C4-2B (cell line): Measurements from ENCODE around the gene PDGFB.

Source experiments
- H3K27ac ChIP-seq: fragments of 450-650 bp; 2 replicates; pipeline ENCODE4 v1.5.1; 2017
- ZFX ChIP-seq: fragments of 450-650 bp; IDR thresholded peaks from 2 replicates; pipeline ENCODE4 v1.6.1; 2017
- TF ChIP-seq, protein P1 (sequence below): fragments of 450-650 bp; conservative IDR thresholded peaks from 2 replicates; pipeline ENCODE4 v1.5.1; 2017; ENCODE audit warnings: mild to moderate bottlenecking

PDGFB gene

GRCh38 chr22:39244496-39245129, at the start of gene PDGFB:
Gene PDGFB (minus strand): TSS chr22:39244982. CDS start chr22:39243963, 1,019 bp downstream.
- peak within 1 kb of the TSS; percentile 91 for H3K27ac ChIP-seq
- TF ChIP-seq ZFX: no peak
- TF ChIP-seq, protein P1, sequence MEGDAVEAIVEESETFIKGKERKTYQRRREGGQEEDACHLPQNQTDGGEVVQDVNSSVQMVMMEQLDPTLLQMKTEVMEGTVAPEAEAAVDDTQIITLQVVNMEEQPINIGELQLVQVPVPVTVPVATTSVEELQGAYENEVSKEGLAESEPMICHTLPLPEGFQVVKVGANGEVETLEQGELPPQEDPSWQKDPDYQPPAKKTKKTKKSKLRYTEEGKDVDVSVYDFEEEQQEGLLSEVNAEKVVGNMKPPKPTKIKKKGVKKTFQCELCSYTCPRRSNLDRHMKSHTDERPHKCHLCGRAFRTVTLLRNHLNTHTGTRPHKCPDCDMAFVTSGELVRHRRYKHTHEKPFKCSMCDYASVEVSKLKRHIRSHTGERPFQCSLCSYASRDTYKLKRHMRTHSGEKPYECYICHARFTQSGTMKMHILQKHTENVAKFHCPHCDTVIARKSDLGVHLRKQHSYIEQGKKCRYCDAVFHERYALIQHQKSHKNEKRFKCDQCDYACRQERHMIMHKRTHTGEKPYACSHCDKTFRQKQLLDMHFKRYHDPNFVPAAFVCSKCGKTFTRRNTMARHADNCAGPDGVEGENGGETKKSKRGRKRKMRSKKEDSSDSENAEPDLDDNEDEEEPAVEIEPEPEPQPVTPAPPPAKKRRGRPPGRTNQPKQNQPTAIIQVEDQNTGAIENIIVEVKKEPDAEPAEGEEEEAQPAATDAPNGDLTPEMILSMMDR: no peak

- TF ChIP-seq ZFX: no peak
- TF ChIP-seq, protein P1: no peak
- peak overlapping the region; percentile 68 for H3K27ac ChIP-seq
Observed at GRCh38 chr22:39293766-39294368, 49.1 kb upstream of the PDGFB start.

DNA sequence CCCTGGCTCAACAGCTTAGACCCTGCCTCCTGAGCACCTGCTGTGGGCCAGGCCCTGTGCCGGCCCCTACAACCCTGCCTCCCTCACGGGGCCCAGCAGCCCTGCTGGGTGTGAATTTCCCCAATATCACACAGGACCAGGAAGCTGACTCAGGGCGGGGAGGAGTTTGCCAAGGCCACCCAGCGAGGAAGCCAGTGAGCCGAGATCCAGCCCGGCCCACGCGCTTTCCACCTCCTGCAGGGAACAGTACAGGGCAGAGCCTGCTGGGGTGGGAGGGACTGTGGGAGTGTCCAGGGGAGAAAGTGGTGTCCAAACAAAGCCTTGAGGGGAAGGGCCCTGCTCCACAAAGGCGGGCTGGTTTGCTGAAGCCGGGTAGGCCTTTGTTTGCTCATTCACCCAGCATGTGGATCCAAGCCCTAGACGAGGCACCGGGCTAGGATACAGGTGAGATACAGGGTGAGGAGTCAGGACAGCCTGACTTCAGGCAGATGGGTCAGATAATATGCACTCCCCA, 47.8 kb upstream of the PDGFB start:
- TF ChIP-seq, protein P1: no peak
- peak; percentile 54; the same call in 1 of the 2 replicates for TF ChIP-seq ZFX
- H3K27ac ChIP-seq: peak overlapping the region; percentile 68

- TF ChIP-seq, protein P1: no peak
- no peak for TF ChIP-seq ZFX
- peak overlapping the region; percentile 68 for H3K27ac ChIP-seq
Observed at GRCh38 chr22:39292031-39292462, 47.3 kb upstream of the PDGFB start.

DNA sequence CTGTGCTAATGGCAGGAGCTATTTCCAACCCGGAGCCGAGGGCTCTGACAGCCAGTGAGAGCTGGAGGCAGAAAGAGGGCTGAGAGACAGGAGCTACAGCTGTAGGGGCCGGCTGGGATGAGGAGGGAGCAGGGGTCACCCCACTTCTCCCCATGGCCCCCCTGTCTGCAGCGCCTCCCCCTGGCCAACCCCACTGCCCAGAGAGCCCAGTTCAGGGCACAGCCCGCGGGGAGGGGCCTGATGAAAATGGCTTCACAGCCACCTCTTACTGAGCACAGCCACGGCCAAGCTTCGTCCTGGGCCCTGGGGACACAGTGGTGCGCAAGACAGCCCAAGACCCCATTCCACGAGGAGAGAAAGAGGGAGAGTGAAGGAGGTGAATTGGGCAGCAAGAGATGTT, 46.7 kb upstream of the PDGFB start:
- TF ChIP-seq, protein P1: no peak
- TF ChIP-seq ZFX: no peak
- peak overlapping the region; percentile 68 for H3K27ac ChIP-seq

DNA sequence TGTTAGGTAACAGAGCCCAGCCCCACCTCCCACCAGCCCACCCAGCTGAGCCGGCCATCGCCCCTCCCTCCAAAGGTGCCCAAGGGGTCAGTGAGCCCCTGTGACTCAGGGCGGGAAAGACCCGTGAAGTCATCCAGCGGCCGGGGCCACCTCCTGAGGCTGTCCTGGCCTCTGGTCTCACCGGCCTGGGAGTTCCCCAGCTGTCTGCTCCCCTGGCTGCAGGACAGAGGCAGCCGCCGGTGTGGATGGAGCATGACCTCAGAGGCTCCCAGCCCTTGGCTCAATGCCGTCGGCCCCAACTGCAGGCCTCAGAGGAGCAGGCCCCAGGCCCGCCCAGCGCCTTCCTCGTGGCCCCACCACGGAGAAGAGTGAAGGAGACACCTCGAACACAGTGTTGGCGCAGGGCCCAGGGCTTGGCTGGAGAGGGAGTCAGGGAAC, 46.0 kb upstream of the PDGFB start:
- TF ChIP-seq, protein P1: no peak
- no peak for TF ChIP-seq ZFX
- no peak overlapping the region for H3K27ac ChIP-seq

GRCh38 chr22:39289975-39290720, 45.4 kb upstream of the PDGFB start:
- H3K27ac ChIP-seq: no peak overlapping the region
- TF ChIP-seq ZFX: no peak
- TF ChIP-seq, protein P1: no peak
